Measurements from ENCODE around the gene PUDP. TPM values are rescaled to one million over a fixed set of nuclear protein-coding genes. Genes with fewer than 3 reads are reported as not detected.
"Not testable (repeated sequence)": the region's sequence is repeated elsewhere in the genome, so short reads cannot be mapped to it uniquely, and the experiment has no call there.

The PUDP gene
- total and polyA plus RNA-seq, 2 experiments from 2014 or later, result 22.6 to 32.8 TPM

- Histone ChIP-seq H2AFZ (no peak overlapping the region), H4K20me1 (ENCODE audit: insufficient read depth, poor library complexity, severe bottlenecking) (no peaks in the 10 kb centered on the region), H3K79me2 (no peaks in the 10 kb centered on the region), H3K36me3 (replicated peaks; ENCODE audit: insufficient read depth, low read depth) (no peaks in the 10 kb centered on the region), H3K9me2 (replicated peaks; ENCODE audit: insufficient read depth) (no peaks in the 10 kb centered on the region), H3K4me3 (no peak overlapping the region), H3K4me2 (no peak overlapping the region), H3K9me3 (ENCODE audit: low read depth) (no peaks in the 10 kb centered on the region), H3K4me1 (ENCODE audit: insufficient read depth) (no peaks in the 10 kb centered on the region), H3K27ac (no peak overlapping the region), H3K27me3 (no peaks in the 10 kb centered on the region)
- TF ChIP-seq EZH2 (IDR thresholded peaks at IDR 0.05; ENCODE audit: borderline replicate concordance) (no peak), CTCF (IDR thresholded peaks at IDR 0.05; ENCODE audit: poor library complexity) (no peak), EZH2phosphoT487 (IDR thresholded peaks at IDR 0.05; ENCODE audit: low read depth, severe bottlenecking, unreplicated experiment) (no peak)
- DNase-seq (ENCODE audit: low spot score), result no peak
- WGBS (ENCODE audit: low lambda C conversion rate, missing lambda C conversion rate), result 90% methylated on average over 7 of the region's 7 CpGs
Measured at GRCh38 chrX:7024850-7025249, 123.1 kb downstream of the PUDP start.

- H3K9me3 ChIP-seq (ENCODE audit: low read depth); H3K79me2 ChIP-seq; H3K9me2 ChIP-seq (replicated peaks; ENCODE audit: insufficient read depth); H3K27ac ChIP-seq; H3K27me3 ChIP-seq; DNase-seq (ENCODE audit: low spot score); H3K4me1 ChIP-seq (ENCODE audit: insufficient read depth); H4K20me1 ChIP-seq (ENCODE audit: insufficient read depth, poor library complexity, severe bottlenecking); H3K36me3 ChIP-seq (replicated peaks; ENCODE audit: insufficient read depth, low read depth); H2AFZ ChIP-seq; H3K4me2 ChIP-seq; H3K4me3 ChIP-seq: not testable (repeated sequence)
- 72% methylated on average over 3 of the region's 3 CpGs for WGBS (ENCODE audit: low lambda C conversion rate, missing lambda C conversion rate)
Measured at GRCh38 chrX:7022996-7023395, 125.0 kb downstream of the PUDP start.

GRCh38 chrX:7021991-7022390, 126.0 kb downstream of the PUDP start:
- Histone ChIP-seq H3K4me2 (no peak overlapping the region), H3K79me2 (no peaks in the 10 kb centered on the region), H3K27ac (no peak overlapping the region), H4K20me1 (ENCODE audit: insufficient read depth, poor library complexity, severe bottlenecking) (no peaks in the 10 kb centered on the region), H3K9me3 (ENCODE audit: low read depth) (no peaks in the 10 kb centered on the region), H3K4me1 (ENCODE audit: insufficient read depth) (no peaks in the 10 kb centered on the region), H3K4me3 (no peak overlapping the region), H3K9me2 (replicated peaks; ENCODE audit: insufficient read depth) (no peaks in the 10 kb centered on the region), H2AFZ (no peak overlapping the region), H3K27me3 (no peaks in the 10 kb centered on the region), H3K36me3 (replicated peaks; ENCODE audit: insufficient read depth, low read depth) (no peaks in the 10 kb centered on the region)
- WGBS (ENCODE audit: low lambda C conversion rate, missing lambda C conversion rate), result 76% methylated on average over 4 of the region's 4 CpGs
- TF ChIP-seq EZH2 (IDR thresholded peaks at IDR 0.05; ENCODE audit: borderline replicate concordance), result no peak
- TF ChIP-seq EZH2phosphoT487 (IDR thresholded peaks at IDR 0.05; ENCODE audit: low read depth, severe bottlenecking, unreplicated experiment), result no peak
- no peak for TF ChIP-seq CTCF (IDR thresholded peaks at IDR 0.05; ENCODE audit: poor library complexity)
- DNase-seq (ENCODE audit: low spot score), result no peak

GRCh38 chrX:7019555-7019954, 128.4 kb downstream of the PUDP start:
- no peaks in the 10 kb centered on the region for H3K9me2 ChIP-seq (replicated peaks; ENCODE audit: insufficient read depth)
- H3K4me3 ChIP-seq, result no peak overlapping the region
- H4K20me1 ChIP-seq (ENCODE audit: insufficient read depth, poor library complexity, severe bottlenecking), result no peaks in the 10 kb centered on the region
- H3K4me1 ChIP-seq (ENCODE audit: insufficient read depth), result no peaks in the 10 kb centered on the region
- DNase-seq (ENCODE audit: low spot score), result no peak
- TF ChIP-seq EZH2phosphoT487 (IDR thresholded peaks at IDR 0.05; ENCODE audit: low read depth, severe bottlenecking, unreplicated experiment), result no peak
- no peak for TF ChIP-seq EZH2 (IDR thresholded peaks at IDR 0.05; ENCODE audit: borderline replicate concordance)
- TF ChIP-seq CTCF (IDR thresholded peaks at IDR 0.05; ENCODE audit: poor library complexity), result no peak
- H2AFZ ChIP-seq, result no peak overlapping the region
- H3K9me3 ChIP-seq (ENCODE audit: low read depth), result no peaks in the 10 kb centered on the region
- no peaks in the 10 kb centered on the region for H3K36me3 ChIP-seq (replicated peaks; ENCODE audit: insufficient read depth, low read depth)
- H3K4me2 ChIP-seq, result no peak overlapping the region
- no peaks in the 10 kb centered on the region for H3K27me3 ChIP-seq
- H3K27ac ChIP-seq, result no peak overlapping the region
- 93% methylated on average over 3 of the region's 3 CpGs for WGBS (ENCODE audit: low lambda C conversion rate, missing lambda C conversion rate)
- no peaks in the 10 kb centered on the region for H3K79me2 ChIP-seq

- H3K4me1 ChIP-seq (ENCODE audit: insufficient read depth); DNase-seq (ENCODE audit: low spot score); H4K20me1 ChIP-seq (ENCODE audit: insufficient read depth, poor library complexity, severe bottlenecking); H3K9me3 ChIP-seq (ENCODE audit: low read depth); H3K4me3 ChIP-seq; H3K79me2 ChIP-seq; H3K4me2 ChIP-seq; H3K9me2 ChIP-seq (replicated peaks; ENCODE audit: insufficient read depth); H2AFZ ChIP-seq; H3K27ac ChIP-seq; H3K27me3 ChIP-seq; H3K36me3 ChIP-seq (replicated peaks; ENCODE audit: insufficient read depth, low read depth): not testable (repeated sequence)
- WGBS (ENCODE audit: low lambda C conversion rate, missing lambda C conversion rate), result 80% methylated on average over 8 of the region's 8 CpGs
Measured at GRCh38 chrX:7012262-7012834, 135.6 kb downstream of the PUDP start.

GRCh38 chrX:7010897-7011296, 137.1 kb downstream of the PUDP start:
- not testable (repeated sequence) for H3K4me2 ChIP-seq; H3K9me2 ChIP-seq (replicated peaks; ENCODE audit: insufficient read depth); H3K79me2 ChIP-seq; H3K4me1 ChIP-seq (ENCODE audit: insufficient read depth); DNase-seq (ENCODE audit: low spot score); H4K20me1 ChIP-seq (ENCODE audit: insufficient read depth, poor library complexity, severe bottlenecking); H3K27me3 ChIP-seq; H2AFZ ChIP-seq; H3K9me3 ChIP-seq (ENCODE audit: low read depth); H3K4me3 ChIP-seq; H3K36me3 ChIP-seq (replicated peaks; ENCODE audit: insufficient read depth, low read depth); H3K27ac ChIP-seq
- WGBS (ENCODE audit: low lambda C conversion rate, missing lambda C conversion rate), result 74% methylated on average over 4 of the region's 4 CpGs
